ENCODE data around the gene KRT84. TPM values are rescaled to one million over a fixed set of nuclear protein-coding genes. Genes with fewer than 3 reads are reported as not detected.

Gene KRT84
- total RNA-seq, 2 experiments from 2014 or later = not detected

GRCh38 chr12:52338241-52338960 lies 47.1 kb downstream of the KRT84 start:
- no TSS peak for BruUV-seq (replicated peaks)
- Histone ChIP-seq H3K27ac (ENCODE audit: low read depth, low read length, poor library complexity, severe bottlenecking) (no peak overlapping the region), H2AFZ (ENCODE audit: low read length) (no peak overlapping the region), H3K9me3 (ENCODE audit: low read length) (no peaks in the 10 kb centered on the region), H4K20me1 (ENCODE audit: insufficient read depth, low read length) (no peaks in the 10 kb centered on the region), H3K79me2 (ENCODE audit: insufficient read depth, low read depth, low read length) (no peaks in the 10 kb centered on the region), H3K36me3 (ENCODE audit: insufficient read depth, low read length) (no peaks in the 10 kb centered on the region), H3K4me2 (ENCODE audit: low read length) (no peak overlapping the region), H3K4me1 (ENCODE audit: insufficient read depth, low read length, poor library complexity, severe bottlenecking) (no peaks in the 10 kb centered on the region), H3K9me2 (ENCODE audit: insufficient read depth, low read length) (no peaks in the 10 kb centered on the region), H3K4me3 (ENCODE audit: low read depth, low read length, poor library complexity, severe bottlenecking) (no peak overlapping the region)
- intact Hi-C loops (cut with micrococcal nuclease; ENCODE audit: unreplicated experiment) = no loop called here
- TF ChIP-seq EZH2phosphoT487 (IDR thresholded peaks at IDR 0.05; ENCODE audit: borderline replicate concordance, low read depth, low read length) (no peak), CTCF (conservative IDR thresholded peaks at IDR 0.05; ENCODE audit: low read length) (no peak)
- ChIA-PET CTCF (ENCODE audit: unreplicated experiment) (no interaction called here), POLR2A (interaction anchor here (1.2 kb wide), 1 partner anchor 16 kb away, joined by 3 read pairs; no protein-coding TSS in a partner anchor)
- DNase-seq (ENCODE audit: low spot score) = no peak

GRCh38 chr12:52337054-52337453 lies 48.4 kb downstream of the KRT84 start:
- Histone ChIP-seq H3K4me3 (ENCODE audit: low read depth, low read length, poor library complexity, severe bottlenecking) (no peak overlapping the region), H3K4me1 (ENCODE audit: insufficient read depth, low read length, poor library complexity, severe bottlenecking) (no peaks in the 10 kb centered on the region), H3K9me3 (ENCODE audit: low read length) (no peaks in the 10 kb centered on the region), H3K79me2 (ENCODE audit: insufficient read depth, low read depth, low read length) (no peaks in the 10 kb centered on the region), H2AFZ (ENCODE audit: low read length) (no peak overlapping the region), H3K27ac (ENCODE audit: low read depth, low read length, poor library complexity, severe bottlenecking) (no peak overlapping the region), H3K4me2 (ENCODE audit: low read length) (no peak overlapping the region), H4K20me1 (ENCODE audit: insufficient read depth, low read length) (no peaks in the 10 kb centered on the region), H3K9me2 (ENCODE audit: insufficient read depth, low read length) (no peaks in the 10 kb centered on the region), H3K36me3 (ENCODE audit: insufficient read depth, low read length) (no peaks in the 10 kb centered on the region)
- intact Hi-C loops (cut with micrococcal nuclease; ENCODE audit: unreplicated experiment) = no loop called here
- CTCF ChIA-PET (ENCODE audit: unreplicated experiment) = no interaction called here
- POLR2A ChIA-PET = interaction anchor here (1.2 kb wide), 1 partner anchor 17 kb away, joined by 3 read pairs; no protein-coding TSS in a partner anchor
- no peak for DNase-seq (ENCODE audit: low spot score)
- TF ChIP-seq CTCF (conservative IDR thresholded peaks at IDR 0.05; ENCODE audit: low read length) (no peak), EZH2phosphoT487 (IDR thresholded peaks at IDR 0.05; ENCODE audit: borderline replicate concordance, low read depth, low read length) (no peak)
- BruUV-seq (replicated peaks) = no TSS peak

GRCh38 chr12:52336641-52337040 lies 48.8 kb downstream of the KRT84 start:
- no peaks in the 10 kb centered on the region for H3K9me2 ChIP-seq (ENCODE audit: insufficient read depth, low read length)
- TF ChIP-seq EZH2phosphoT487 (IDR thresholded peaks at IDR 0.05; ENCODE audit: borderline replicate concordance, low read depth, low read length) = no peak
- no peak for TF ChIP-seq CTCF (conservative IDR thresholded peaks at IDR 0.05; ENCODE audit: low read length)
- no peaks in the 10 kb centered on the region for H3K4me1 ChIP-seq (ENCODE audit: insufficient read depth, low read length, poor library complexity, severe bottlenecking)
- intact Hi-C loops (cut with micrococcal nuclease; ENCODE audit: unreplicated experiment) = no loop called here
- H2AFZ ChIP-seq (ENCODE audit: low read length) = no peak overlapping the region
- CTCF ChIA-PET (ENCODE audit: unreplicated experiment) = no interaction called here
- H3K4me2 ChIP-seq (ENCODE audit: low read length) = no peak overlapping the region
- H4K20me1 ChIP-seq (ENCODE audit: insufficient read depth, low read length) = no peaks in the 10 kb centered on the region
- no peaks in the 10 kb centered on the region for H3K9me3 ChIP-seq (ENCODE audit: low read length)
- no peaks in the 10 kb centered on the region for H3K79me2 ChIP-seq (ENCODE audit: insufficient read depth, low read depth, low read length)
- no peaks in the 10 kb centered on the region for H3K36me3 ChIP-seq (ENCODE audit: insufficient read depth, low read length)
- POLR2A ChIA-PET = no interaction called here
- DNase-seq (ENCODE audit: low spot score) = no peak
- no TSS peak for BruUV-seq (replicated peaks)
- no peak overlapping the region for H3K4me3 ChIP-seq (ENCODE audit: low read depth, low read length, poor library complexity, severe bottlenecking)
- H3K27ac ChIP-seq (ENCODE audit: low read depth, low read length, poor library complexity, severe bottlenecking) = no peak overlapping the region
